Effector CD8-positive, alpha-beta T cell (primary cell): ENCODE measurements around the gene SNTG2.
"Not testable (repeated sequence)": the region's sequence is repeated elsewhere in the genome, so short reads cannot be mapped to it uniquely, and the experiment has no call there.

Experiments used
- DNase-seq: peaks from one replicate; lab custom pipeline; 2025; lab: John Stamatoyannopoulos, UW
- total RNA-seq, 4 experiments: gene quantifications; one replicate each; lab custom pipeline; 2026; lab: John Stamatoyannopoulos, UW

Gene SNTG2
- total RNA-seq = 0 to 1.3 (median 0.99) reads per million in 4 experiments

DNA sequence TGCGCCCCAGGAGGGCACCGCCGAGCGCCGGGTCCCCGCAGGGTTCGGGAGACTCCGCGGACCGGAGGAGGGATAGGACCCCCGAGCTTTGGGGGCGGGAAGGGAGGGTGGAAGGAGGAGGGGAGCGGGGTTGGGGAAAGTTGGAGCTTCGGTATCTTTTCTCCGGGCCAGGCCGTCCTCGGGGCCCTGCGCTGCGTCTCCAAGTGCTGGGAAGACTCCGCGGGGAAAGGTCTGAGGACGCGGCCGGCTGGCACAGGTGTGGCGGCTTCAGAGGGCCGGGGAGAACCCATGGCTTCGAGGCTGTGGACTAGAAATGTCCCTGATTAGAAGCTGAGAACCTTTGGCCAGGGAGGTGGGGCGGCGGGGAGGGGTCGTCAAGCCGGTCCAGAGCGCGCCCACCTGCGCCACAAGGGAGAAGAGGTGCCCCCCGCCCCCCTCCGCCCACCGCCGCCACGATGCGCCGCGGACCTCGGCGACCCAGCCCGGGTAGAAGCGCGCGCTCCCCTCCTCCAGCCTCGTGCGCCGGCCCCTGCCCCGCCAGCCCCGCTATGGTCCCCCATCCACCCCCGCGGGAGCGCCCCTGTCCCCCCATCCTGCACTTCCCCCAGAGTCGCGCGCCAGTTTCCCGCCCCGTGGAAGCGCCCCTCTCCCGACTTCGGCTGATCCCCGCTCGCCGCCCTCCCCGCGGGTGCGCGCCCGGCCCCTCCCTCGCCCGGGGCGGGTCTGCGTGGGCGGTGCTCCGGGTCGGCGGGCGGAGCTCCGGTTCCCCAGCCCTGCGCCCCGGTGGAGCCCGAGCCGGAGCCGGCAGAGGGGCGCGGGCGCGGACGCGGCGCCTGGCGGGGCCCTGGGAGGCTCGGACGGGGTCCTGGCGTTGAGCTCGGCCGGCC lies at the start of gene SNTG2:
Gene SNTG2, plus strand, starts transcription at position 770 of the 887 bp plus-strand sequence. CDS start 148 bp downstream, outside the sequence.
- peak; percentile 51 for DNase-seq

DNA sequence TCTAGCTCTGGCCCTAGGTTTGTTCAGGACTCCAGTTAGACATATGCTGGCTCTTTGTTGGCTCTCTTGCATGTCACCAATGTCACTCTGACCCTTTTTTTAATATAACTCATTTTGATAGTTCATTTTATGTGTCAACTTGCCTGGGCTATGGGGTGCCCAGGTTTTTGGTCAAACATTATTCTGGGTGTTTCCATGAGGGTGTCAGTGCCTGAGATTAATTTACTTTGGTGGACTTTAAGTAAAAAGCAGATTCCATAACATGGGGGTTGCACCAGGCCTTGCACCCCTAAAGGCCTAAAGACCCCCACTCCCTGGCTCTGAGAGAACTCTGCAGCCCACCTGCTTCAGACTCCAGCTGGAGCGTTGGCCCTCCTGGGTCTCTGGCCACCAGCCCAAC lies 48.1 kb upstream of the SNTG2 start:
- no peak for DNase-seq

DNA sequence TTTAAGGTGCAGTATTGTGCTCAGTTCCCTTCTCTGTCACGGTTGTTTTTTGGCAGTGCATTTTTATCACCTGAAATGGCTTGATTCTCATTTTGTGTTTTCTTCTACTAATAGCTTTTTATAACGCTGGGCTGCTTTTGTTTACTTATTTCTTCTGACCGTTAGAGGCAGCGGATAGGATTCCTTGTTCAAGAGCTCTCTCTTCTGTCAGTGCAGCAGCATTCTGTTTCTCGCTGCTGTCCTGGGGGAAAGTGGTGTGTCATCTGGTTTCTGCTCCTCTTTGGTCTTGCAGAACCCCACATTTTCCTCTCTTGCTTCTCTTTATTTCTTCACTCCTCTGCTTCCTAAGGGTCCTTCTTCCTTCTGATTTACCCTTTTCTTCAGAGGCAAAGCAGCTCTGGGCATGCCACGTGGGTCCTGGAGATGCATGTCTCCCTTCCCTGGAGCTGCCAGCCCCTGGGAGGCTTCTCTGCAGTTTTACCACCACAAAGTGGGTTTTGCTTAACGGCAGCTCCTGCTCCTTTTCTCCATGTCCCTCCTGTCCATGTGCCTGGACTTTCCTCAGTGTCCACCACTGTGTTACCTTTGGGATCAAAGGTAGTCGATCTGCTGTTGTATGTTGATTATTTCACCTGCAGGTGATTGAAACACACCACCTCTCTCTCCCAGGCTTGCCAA lies 47.3 kb upstream of the SNTG2 start:
- DNase-seq = no peak

DNA sequence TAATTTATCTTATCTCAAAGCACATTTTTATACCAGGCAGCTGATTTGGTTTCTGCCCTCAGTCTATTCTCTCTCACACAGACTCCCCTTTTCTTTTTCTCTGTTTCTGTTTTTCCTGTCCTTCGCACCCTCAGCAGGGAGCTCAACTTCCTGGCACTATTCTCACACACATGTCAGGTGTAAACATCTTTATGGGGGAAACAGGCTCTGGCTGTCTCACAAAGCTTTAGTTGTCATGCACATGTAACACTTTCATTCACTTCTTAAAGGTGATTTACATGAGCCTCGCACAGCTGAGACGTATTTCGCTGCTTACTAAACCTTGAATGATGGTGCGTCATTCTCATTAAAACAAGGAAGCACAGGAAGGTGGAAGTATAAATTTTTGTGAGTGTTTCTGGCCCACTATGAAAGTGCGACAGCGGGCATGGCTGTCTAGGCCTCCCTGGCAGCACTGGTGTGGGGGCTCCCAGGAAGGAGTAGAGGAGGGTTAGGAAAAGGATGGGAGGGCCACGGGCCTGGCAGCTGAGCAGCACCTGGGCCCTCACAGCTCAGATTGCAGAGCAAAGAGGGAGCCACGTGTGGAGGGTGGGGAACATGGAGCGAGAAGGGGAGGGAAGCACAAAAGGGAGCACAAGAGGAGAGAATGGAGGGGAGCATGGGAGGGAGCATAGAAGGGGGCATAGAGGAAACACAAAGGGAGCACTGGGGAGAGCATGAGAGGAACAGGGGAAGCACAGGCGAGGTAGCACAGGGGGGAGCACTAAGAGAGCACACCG lies 46.2 kb upstream of the SNTG2 start:
- no peak for DNase-seq

DNA sequence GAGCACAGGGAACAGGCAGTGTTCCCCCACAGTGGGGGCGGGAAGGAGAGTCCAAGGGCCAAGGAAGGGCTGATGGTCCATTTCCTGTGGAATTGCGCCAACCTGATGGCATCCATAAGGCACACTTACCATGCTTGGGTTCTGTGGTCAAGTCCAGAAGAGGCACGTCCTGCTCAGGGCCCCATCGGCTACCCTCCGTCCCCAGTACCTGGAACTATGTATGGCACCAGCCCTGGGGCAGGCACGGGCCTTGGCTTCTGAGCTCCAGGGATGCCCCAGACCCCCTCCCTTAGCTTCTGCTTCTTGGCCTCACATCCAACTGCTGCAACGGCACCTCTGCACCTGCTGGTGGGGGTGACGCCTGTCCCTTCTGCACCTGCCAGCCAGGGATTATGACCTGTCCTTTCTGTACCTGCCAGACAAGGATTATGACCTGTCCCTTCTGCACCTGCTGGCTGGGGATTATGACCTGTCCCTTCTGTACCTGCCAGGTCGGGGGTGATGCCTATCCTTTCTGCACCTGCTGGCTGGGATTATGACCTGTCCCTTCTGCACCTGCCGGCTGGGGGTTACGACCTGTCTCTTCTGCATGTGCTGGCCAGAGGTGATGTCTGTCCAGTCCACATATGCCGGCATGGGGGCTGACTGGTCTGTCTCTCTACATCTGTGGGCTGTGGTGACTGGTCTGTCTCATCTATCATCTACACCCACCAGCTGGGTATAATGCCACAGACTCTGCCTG lies 45.4 kb upstream of the SNTG2 start:
- DNase-seq = no peak

DNA sequence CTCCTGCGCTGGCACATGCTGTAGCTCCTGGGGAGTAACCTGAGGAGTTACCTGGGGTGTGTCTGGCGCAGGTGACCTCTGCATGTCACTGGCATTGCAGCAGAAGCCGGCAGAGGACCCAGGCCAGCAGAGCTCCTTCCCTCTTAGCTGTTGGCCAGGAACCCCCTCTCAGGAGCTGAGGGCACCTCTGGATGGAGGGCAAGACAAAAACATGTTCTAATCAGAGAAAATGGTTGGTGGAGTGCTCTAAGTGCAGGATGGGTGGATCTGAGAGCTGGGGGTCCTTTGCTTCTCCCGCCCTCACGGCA lies 44.9 kb upstream of the SNTG2 start:
- DNase-seq = no peak

DNA sequence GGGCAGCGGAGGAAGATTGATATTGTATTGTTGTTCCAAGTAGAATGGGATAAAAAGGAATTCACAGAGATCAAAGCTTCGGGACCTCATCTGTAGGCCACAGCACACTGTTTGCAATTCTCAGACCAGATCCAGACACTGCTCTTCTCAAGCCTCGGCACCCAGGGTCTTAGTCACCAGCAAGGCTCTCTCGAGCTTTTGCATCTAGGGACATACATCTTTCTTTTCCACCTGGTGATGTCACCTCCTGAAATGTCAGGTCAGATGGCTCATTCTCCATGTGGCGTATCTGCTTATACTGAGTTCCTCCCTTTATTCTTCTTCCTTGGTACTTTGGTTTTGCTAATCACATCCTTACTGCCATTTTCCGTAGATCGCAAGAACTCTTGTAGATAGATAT lies 42.9 kb upstream of the SNTG2 start:
- no peak for DNase-seq

DNA sequence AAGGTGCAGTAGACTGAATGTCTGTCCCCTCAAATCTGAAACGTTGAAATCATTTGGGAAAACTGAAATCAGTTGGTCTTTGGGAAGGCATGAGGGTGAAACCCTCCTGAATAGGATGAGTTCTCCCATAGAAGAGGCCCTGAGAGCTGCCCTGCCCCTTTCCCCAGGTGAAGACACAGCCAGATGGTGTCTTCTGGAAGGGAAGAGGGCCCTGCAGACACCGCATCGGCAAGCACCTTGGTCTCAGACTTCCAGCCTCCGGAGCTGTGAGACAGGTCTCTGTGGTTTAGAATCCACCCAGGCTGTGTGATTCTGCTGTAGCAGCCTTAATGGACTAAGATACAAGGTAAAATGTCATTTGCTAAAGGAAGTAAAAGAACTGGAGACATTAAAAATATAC lies 42.1 kb upstream of the SNTG2 start:
- no peak for DNase-seq

DNA sequence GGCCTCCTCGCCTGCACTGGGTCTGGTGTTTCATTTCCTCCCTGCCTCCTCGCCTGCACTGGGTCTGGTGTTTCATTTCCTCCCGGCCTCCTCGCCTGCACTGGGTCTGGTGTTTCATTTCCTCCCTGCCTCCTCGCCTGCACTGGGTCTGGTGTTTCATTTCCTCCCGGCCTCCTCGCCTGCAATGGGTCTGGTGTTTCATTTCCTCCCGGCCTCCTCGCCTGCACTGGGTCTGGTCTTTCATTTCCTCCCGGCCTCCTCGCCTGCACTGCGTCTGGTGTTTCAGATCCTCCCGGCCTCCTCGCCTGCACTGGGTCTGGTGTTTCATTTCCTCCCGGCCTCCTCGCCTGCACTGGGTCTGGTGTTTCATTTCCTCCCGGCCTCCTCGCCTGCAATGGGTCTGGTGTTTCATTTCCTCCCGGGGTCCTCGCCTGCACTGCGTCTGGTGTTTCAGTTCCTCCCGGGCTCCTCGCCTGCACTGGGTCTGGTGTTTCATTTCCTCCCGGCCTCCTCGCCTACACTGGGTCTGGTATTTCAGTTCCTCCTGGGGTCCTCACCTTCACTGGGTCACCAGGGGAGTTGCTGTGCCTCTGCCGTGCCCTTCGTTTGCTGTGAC lies 40.8 kb upstream of the SNTG2 start:
- not testable (repeated sequence) for DNase-seq

DNA sequence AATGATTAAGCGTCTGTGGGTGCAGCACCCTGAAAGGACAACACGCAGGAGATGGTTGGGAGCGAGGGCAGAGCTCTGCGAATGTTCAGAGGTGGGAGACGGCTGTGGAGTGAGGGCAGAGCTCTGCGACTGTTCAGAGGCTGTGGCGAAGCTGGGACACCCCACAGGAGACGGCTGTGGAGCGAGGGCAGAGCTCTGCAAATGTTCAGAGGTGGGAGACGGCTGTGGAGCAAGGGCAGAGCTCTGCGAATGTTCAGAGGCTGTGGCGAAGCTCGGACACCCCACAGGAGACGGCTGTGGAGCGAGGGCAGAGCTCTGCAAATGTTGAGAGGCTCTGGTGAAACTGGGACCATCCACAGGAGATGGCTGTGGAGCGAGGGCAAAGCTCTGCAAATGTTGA lies 40.0 kb upstream of the SNTG2 start:
- no peak for DNase-seq

DNA sequence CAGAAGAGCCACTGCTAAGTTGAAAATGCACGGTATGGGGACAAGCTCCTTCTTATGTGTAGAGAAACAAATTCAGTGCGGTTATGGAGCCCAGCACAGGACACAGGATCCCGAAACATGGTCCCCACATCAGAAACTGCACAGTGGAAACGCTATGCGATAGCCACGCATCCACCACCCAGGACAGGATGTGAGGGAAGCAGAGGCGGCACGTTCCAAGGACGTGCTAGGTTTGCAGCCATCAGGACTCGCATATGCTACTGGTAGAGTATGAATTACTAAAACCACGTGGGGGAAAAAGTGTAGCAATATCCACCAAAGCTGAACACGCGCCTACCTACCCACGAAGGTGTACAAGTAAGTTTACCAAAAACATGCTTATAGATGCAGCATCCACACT lies 34.7 kb upstream of the SNTG2 start:
- no peak for DNase-seq

DNA sequence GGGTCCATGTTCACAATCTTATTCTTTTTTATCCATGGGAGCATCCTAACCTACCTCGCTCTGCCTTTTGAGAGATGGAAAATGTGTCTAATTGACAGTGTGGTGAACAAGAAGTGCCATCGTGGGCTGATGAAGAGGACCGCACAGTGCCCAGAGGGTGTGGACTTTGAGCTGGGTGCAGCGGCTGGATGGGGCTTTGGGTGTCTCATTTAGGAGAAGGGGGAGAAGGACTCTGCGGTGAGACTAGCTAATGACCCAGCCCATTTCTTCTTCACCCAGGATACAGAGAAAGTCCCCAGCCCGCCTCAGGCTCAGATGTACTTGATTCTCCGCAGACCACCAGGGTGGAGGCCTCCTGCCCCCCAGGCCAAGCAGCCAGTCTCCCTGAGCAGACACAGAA lies 33.7 kb upstream of the SNTG2 start:
- DNase-seq = no peak

DNA sequence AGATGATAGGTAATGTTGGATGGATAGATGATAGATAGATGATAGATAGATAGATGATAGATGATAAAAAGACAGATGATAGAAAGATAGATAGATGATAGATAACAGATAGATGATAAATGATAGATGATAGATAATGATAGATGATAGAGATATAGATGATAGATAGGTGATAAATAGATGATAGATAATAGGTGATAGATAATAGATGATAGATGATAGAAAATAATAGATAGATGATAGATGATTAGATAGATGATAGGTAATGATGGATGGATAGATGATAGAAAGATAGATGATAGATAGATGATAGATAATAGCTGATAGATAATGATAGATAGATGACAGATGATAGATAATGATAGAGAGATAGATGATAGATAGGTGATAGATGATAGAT lies 31.0 kb upstream of the SNTG2 start:
- DNase-seq = no peak

DNA sequence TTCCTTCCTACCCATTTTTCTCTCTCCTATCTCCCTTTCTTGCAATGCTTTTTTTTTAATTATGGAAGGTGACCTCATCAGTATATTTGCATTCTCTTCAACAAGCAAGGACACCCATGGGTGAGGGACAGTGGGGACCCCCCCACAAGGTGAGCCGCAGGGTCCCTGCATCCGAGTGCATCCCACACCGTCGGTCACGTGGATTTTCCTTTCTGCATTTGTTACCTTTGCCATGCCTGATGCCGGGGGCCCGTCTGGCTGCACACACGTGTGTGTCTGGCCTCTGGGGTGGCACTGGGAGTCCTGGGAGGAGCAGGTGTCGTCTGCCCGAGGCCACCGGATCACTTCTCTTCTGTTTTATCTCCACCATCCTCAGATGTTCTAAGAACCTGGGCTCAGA lies 30.1 kb upstream of the SNTG2 start:
- DNase-seq = no peak

DNA sequence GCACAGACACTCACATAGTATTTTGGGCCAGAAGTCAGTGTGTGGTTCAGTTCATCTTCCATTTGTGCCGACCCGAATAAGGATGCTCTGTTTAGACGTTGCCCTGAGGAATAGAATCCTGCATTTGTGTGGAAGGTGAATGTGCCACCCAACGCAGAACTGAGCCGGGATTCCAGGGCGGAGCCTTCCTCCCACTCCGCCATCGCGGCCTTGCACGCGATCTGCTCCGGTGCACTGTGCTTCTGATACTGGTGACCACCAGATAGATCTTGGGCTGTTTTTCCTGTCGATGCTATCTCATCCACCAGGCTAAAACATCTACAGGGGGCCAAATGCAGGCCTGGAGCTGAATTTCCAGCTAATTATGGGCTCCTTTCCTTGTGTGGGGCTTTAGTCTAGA lies 29.6 kb upstream of the SNTG2 start:
- DNase-seq = no peak

DNA sequence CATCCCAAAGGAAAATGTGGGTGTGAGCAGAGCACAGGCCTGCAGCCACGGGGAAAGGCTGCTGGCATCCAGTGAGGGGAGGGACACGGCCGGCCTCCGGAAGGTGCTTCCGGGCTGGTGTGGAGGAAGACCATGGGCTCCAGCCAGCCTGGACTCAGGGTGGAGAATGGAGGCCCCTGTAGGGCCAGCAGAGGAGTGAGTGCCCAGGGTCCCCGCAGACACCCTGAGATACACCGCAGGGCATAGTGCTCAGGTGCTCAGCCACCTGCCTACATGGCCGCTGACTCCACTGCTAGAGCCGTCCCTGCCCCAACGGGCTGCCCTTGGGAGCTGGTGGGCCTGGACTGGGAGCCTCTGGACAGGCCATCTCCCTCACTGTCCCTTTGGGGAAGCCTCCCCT lies 28.5 kb upstream of the SNTG2 start:
- no peak for DNase-seq

DNA sequence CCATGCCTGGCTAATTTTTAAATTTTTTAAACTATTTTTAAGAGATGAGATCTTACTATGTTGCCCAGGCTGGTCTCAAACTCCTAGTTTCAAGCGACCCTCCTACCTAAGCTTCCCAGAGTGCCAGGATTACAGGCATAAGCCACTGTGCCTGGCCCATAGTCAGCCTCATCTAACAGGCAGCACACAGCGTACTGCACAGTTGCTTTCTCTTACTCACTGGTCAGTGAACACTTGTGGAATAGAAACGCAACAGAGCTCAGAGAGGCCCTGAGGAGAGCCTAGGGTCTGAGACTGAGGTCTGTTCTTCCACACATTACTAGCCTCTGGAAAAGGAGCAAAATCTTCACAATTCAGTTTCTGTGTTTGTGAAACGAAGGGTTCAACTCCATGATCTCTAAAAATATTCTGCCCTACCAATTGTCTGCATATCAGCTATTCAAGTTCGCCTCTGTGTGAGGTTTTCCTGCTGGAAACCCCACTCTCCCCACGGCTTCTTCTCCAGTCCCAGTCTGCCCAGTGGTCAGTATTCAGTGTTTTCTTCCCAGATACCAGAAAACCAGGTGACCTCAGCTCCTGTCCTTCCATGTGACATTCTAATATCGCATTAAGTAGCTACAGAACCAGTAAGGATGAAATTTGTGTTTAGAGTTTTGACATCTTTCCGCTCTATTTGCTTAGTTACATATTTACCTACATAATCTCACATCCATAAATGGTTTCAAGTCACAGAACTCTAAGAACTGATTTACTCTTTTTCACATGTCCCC lies 26.6 kb upstream of the SNTG2 start:
- DNase-seq = no peak

DNA sequence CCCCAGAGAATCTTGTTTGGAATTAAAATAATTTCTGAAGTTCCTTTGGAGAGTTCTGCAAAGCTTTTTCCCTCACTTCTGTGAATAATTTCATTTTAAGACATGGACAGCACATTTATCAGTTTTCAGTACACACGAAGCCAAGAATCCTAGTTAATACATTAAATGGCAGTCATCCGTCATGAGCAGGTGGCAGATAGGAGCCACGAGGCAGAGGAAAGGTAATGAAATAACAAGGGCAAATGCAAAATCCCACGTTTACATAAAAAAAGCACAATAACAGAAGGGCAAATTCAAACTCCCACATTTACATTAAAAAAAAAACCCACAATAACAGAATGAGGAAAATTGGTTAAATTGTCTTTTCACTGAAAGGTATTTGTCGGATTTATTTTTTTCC lies 25.9 kb upstream of the SNTG2 start:
- DNase-seq = no peak

DNA sequence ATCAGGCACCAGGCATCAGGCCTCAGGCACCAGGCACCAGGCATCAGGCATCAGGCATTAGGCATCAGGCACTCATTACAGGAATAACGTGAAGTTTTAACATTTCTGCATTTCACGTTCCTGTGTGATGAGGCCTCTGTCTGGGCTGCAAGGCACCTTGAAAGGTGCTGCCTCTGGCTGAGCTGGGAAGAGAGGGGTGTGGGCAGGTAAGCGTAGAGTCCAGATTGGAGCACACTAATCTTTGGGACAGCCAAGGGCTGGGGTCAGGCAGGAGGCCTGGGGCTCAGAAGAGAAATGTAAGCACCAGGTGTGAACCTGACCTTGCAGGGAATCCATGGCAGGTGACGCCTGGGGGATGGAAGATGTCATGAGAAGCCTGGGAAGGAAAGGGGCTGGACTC lies 25.3 kb upstream of the SNTG2 start:
- DNase-seq = no peak

DNA sequence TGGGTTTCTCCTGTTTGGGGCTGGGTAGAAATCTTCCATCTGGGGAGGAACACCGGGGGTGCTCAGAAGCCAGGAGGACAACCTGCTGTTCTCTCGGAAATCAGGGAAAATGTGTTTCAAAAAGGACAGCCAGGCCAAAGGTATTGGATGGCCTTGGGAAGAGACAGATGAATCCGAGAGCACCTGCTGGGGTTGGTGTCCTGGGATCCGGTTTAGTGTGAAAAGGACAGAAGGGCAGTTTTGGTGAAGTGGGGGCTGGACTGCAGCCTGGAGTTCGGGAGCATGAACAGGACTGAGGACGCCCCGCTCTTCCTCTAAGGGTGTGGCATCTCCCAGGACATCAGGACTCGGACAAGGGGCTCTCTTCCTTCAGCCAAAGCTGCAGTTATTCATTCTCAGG lies 24.9 kb upstream of the SNTG2 start:
- no peak for DNase-seq

DNA sequence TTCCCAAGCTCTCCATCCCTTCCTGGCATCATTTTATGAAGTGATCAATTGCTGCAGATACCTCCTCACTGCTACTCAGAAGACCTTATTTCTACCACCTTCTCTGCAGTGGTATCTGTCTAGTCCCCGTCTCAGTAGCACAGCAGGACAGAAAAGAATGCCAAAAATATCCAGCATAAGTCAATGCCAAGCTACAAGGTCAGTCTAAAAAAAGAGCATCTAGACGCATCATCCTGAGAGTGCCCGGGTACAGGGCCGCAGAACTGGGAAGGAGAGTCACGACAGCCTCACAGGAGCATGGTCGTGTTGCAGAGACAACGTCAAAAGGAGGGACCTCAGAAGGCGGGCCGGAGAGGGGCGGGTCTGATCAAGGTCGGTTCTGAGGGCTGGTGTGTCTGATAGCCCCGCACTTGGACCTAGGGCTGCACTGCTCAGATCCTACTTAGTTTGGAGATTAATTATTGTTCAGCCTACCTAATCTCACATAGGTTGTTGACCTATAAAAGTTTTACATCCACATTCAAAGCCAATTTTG lies 24.3 kb upstream of the SNTG2 start:
- no peak for DNase-seq
